NCI-H128 (cell line): ENCODE results near the gene GRIK3.

Experiments used
- DNase-seq: peaks from one replicate; lab custom pipeline; 2025; ENCODE audit not compliant: unreplicated experiment; lab: John Stamatoyannopoulos, UW

The GRIK3 gene

GRCh38 chr1:36796106-36796590 lies 238.2 kb downstream of the GRIK3 start:
- no peak for DNase-seq

- no peak for DNase-seq
Measured at GRCh38 chr1:36794460-36794859, 239.9 kb downstream of the GRIK3 start.

DNA sequence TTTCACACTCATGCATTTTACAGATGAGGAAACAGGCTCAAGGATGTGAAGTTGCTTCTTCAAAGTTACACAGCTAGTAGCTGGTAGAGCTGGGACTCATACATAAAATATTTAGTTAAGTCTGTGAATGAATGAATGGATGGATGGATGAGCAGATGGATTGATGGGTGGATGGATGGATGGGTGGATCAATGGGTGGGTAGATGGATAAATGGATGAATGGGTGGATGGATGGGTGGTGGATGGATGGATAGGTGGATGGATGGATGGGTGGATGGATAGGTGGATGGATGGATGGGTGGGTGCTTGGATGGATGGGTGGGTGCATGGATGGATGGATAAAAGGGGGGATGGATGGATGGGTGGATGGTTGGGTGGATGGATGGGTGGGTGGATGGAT lies 240.9 kb downstream of the GRIK3 start:
- no peak for DNase-seq

DNA sequence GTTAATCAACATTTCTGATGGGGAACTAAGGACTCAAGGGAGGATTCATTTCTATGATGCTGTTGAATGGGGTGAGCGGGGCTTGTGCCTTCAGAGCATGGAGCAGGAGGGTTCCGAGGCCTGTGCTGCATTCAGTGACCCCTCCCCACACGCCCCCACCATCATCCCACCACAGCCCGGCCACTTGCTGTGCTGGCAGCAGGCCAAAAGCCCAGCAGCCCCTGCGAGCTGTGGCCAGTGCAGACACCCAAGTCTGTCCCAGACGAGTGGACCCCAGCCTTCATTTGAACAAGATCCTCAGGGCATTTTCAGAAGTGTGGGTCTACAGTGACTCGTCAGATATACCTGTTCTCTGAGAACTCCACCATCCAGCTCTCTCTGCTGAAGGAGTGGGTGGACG lies 242.0 kb downstream of the GRIK3 start:
- no peak for DNase-seq

DNA sequence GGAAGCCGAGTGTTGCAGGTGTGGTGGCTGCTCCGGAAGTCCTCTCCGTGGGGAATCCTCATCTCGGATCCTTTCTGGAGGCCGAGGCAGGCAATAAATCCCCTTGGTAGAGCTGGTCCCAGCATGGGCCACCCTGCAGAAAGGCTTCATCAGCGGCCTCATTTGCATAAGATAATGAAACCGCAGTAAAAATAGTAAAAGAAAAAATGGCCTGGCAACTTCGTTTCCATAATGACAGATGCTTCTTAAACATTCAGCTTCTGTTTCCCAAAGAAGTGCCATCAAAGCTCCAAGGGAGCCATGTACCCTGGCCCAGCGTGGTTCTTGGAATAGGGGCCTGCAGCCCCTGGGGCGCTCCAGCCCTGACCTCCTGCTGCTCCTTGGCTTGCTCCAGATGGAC lies 244.1 kb downstream of the GRIK3 start:
- no peak for DNase-seq

DNA sequence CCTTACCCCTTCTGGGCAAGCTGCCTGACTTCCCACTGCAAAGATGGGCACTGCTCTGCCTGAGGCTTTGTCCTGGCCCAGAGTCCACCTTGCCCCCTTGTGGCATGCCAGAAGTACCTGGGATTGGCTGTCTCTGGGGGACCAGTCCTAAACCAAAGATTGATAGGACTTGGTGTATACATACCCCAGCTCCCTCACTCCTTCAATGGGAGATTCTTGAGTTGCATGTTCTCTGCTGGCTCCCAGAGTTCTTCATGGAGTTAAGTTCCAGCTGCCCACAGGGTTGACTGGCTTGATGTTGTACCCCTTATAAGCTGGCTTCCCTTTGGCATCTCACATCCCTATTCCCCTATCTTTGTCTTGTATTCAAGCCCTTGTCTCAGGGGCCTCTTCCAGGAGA lies 244.8 kb downstream of the GRIK3 start:
- DNase-seq, result no peak

DNA sequence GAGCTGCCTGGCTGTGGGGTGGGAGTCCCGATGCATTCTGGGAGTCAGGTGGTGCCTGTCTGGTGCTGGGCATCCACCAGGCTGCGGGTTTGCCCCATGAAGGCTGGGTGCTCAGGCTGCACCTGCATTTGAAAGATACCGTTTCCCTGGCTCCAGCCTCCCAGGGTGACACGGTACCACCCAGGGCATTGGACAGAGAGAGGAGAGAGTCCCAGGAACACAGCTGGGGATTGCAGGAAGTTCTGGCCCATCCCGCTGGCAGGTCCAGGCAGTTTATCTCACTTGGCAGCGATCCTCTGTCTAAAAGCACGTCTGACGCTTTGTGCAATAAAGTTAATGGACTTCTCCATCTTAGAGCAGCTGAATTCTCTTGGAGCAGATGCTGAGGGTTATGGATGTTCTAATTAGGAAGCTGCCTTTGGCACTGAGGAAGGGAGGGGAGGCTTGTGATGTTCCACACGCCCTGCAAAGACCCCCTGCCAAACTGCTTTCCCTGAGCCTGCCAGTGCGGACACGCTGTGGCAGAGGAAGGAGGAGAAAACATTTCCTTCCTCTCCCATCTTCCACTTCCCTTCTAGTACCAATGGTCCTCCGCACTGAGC lies 246.9 kb downstream of the GRIK3 start:
- no peak for DNase-seq

DNA sequence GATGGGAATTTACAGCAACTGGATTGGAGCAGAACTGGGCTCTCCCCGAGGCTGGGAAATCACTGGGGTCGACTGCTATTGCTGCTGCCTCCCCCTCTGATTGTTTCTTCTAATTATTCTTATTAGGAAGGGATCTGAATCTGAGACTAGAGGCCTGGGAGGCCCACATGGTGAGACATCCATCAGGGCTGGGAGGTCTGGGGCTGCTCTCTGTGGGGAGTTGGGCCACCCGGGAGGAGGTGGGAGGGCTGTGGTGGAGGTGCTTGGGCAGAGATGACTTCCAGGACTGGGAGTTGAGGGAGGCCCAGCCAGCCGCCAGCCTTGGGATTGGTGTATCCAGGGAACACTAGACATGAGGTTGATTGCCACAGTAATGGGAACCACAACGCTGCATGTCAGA lies 247.9 kb downstream of the GRIK3 start:
- DNase-seq, result no peak

DNA sequence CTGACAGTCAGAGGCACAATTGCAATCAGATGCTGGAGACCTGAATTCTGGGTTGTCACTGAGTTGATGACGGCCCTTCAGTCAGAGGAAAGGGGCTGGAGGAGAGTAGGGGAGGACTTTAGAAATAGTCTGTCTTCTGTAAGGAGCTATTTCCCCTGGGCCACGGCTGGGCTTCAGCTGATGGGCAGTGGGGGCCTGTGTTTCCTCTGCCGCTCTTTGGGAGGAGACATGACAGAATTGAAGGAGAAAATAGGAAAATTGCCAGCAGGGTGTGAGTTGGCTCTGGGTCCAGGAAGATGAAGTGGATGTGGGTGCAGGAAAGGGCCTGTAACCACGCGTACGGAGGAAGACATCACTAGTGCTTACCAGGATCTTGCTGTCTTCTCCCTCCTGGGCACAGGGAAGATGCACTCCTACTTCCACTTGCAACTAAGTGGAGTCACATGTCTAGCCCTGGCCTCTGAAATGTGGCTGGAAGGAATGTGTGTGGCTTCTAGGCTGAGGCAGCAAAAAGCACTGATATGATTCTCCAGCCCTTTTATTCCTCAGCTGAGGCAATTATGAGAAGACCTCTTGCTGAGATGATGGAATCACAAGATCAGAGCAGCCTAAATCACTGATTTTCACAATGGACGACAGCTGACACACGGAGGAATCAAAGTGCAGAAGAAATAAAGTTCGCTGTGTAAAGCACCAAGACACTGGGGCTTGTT lies 250.0 kb downstream of the GRIK3 start:
- no peak for DNase-seq

GRCh38 chr1:36783475-36783874 lies 250.8 kb downstream of the GRIK3 start:
- DNase-seq, result no peak

DNA sequence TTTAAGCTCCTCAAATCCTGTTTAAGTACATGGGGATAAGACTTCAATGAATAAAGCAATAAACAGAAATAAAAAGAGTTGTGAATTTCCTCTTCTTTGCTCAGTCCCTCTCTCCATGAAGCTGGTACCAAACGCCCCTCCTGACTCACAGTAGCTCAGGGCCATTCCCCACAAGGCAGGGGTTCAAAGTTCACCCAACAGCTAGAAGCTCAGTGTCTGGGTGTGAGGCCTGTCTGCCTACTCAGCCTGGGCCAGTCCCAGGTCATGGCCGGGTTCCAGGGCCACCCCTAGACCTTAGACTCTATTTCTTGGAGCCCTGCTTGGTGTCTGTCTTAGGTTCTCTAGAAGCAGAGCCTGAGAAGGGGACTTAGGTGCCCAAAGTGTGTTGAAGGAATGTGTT lies 251.5 kb downstream of the GRIK3 start:
- no peak for DNase-seq

- no peak for DNase-seq
Measured at GRCh38 chr1:36782085-36782484, 252.2 kb downstream of the GRIK3 start.

DNA sequence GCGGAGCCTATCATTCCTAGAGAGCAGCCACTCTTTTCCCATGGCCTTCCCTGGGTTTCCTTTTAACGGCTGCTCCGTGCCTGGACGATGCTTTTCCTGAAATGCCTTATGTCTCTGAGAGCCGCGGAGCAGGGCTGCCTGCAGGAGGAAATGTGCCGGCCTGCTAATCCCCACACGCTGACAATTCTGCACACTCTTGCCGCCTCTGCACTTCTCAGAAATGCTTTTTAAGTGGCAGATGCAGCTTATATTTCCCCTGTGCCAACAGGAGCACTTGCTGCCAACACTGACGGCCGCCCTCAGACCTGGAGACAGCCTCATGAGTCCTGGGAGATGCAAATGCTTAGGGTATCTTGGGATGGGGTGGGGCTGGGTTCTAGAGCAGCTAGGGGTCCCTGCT lies 253.2 kb downstream of the GRIK3 start:
- no peak for DNase-seq

DNA sequence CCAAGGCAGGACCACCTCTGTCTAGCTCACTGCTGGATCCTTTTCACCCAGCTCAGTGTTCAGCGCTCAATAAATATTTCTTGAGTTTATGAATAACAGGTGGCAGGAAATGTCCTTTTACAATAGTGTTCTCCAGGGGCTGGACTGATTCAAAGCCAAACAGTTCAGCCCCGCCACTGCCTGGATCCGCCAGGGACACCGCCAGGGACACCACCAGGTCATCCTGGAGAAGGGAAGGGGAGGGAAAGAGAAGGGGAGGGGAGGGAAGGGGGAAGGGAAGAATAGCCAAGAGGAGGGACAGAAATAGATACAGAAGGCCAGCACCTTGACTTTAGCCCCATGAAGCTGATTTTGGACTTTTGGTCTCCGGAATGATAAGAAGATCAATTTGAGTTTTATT lies 255.6 kb downstream of the GRIK3 start:
- no peak for DNase-seq

GRCh38 chr1:36776948-36777831 lies 257.1 kb downstream of the GRIK3 start:
- DNase-seq, result no peak

DNA sequence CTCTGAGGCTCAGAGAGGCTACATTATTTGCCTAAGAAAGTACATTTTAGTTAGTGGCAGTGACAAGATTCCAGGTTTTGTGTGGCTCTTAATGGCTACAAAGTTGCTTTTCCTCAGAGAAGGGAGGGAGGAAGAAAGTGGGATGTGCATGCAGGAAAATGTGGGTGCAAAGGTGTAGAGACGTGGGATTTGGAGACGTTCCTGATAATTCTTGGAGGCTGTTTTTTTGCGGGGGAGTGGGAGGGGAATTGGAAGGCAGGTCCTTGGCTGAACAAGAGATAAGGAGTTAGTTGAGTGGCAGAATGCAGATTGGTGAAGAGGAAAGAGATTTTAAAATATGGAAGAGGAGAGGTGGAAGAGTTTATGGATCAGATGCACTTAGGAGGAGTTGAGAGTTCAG lies 258.1 kb downstream of the GRIK3 start:
- DNase-seq, result no peak

DNA sequence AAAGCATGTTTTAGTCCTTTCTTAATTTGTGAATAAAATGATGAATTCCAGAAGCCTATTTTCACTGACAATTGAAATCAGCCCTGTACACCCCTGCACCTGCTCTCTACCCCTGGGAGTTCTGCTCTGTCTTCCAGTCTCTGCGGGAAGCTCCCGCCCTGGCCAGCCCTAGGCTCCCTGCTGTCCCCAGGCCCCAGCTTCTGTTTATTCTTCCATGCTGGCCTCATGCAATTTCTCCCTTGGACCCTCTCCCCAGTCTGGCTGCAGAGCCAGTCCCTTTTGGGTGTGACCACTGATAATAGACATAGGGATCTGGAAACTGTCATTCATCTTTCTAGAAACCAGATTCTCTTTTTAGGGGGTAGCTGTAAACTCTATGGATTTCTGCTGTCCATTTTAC lies 258.6 kb downstream of the GRIK3 start:
- DNase-seq, result no peak

GRCh38 chr1:36773827-36774541 lies 260.3 kb downstream of the GRIK3 start:
- no peak for DNase-seq

- DNase-seq, result no peak
Measured at GRCh38 chr1:36772647-36773495, 261.4 kb downstream of the GRIK3 start.

GRCh38 chr1:36771660-36772284 lies 262.5 kb downstream of the GRIK3 start:
- no peak for DNase-seq
